Transverse colon (tissue), 4 donors: ENCODE data around the gene ACIN1.

ENCODE experiments used
- CTCF ChIP-seq, 5 experiments: fragments of 200-600 bp in 3 of 5; fragments of 450-650 bp in 2 of 5; sonication (generic) in 3 of 5; IDR thresholded peaks; 1 replicate in 2 of 5; 2 replicates in 3 of 5; pipeline ENCODE4 v1.5.1; 2016 to 2017; ENCODE audit warnings: antibody characterized with exemption in 5 of 5, inconsistent platforms in 3 of 5, mild to moderate bottlenecking in 2 of 5, moderate library complexity in 1 of 5
- POLR2A ChIP-seq: fragments of 450-650 bp; IDR thresholded peaks from one replicate; pipeline ENCODE4 v1.6.1; 2016; ENCODE audit warnings: antibody characterized with exemption, mild to moderate bottlenecking, moderate library complexity
- POLR2AphosphoS5 ChIP-seq, 3 donors: sonication (generic); formaldehyde crosslinking; IDR thresholded peaks; one replicate each; pipeline ENCODE4 v1.6.1; 2016; ENCODE audit warnings: antibody characterized with exemption in 3 of 3

DNA sequence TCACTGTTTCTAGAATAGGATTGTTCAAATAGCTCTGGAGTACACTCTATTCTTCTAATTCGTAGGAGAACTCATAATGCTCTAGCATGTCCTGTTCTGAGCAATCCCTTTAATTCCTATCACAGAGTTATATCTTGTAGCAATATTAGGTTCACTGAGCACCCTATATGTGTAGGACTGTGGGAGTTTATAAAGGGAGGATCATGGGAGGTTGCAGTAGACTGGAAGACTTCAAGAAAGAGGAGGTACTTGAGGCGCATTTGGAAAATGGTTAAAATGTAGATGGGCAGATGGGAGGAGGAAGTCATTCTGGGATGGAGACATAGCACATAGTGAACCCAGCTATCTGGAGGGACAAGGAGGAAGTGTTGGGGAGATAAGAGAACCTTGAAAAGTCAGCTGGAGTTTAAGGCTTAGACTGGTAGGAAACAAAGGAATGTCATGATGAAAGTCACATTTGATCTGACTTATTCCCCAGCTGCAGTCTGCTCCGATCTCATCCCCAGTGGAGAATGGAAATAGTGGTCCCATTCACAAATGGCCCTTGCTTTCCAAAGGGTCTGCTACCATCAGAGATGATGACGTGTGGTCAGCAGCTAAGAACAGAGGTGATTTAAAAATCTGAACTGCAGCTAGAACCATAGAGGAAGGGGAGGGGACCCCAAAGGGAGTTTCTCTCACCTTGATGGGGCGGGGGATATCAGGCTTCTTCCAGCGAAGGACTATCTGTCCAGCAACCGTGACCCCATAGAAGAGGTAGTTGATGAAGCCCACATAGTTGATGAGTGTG is 34.2 kb upstream of the ACIN1 start:
- TF ChIP-seq CTCF (IDR thresholded peaks at IDR 0.05) (no peak), POLR2A (no peak), POLR2AphosphoS5 (IDR thresholded peaks at IDR 0.05) (no peak)
